OCI-LY3 (cell line): ENCODE results near the gene QPCTL.
"Not testable (repeated sequence)": the region's sequence is repeated elsewhere in the genome, so short reads cannot be mapped to it uniquely, and the experiment has no call there.

Experiments
- H2AFZ ChIP-seq: fragments of 200-600, 300-600 bp; shearing (Covaris generic); 2 replicates; pipeline ENCODE4 v1.6.0; 2014; ENCODE audit warnings: antibody characterized with exemption, low read depth, low read length
- H3K27ac ChIP-seq: fragments of 200-600, 300-600 bp; sonication (generic); 2 replicates; pipeline ENCODE4 v1.5.1; 2014; ENCODE audit warnings: mild to moderate bottlenecking, low read length, moderate library complexity, mixed read lengths
- H3K27me3 ChIP-seq: fragments of 200-600, 300-600 bp; sonication (generic); 2 replicates; pipeline ENCODE4 v1.6.1; 2014; ENCODE audit warnings: low read depth, low read length, mixed read lengths
- H3K36me3 ChIP-seq: fragments of 200-600, 300-600 bp; sonication (generic); replicated peaks from 2 replicates; pipeline ENCODE3; 2014; ENCODE audit warnings: low read depth, low read length, mixed read lengths
- H3K4me1 ChIP-seq: fragments of 300-600, 200-600 bp; sonication (generic); 2 replicates; pipeline ENCODE4 v1.6.1; 2014; ENCODE audit warnings: low read length, mixed read lengths
- H3K4me2 ChIP-seq: fragments of 200-600, 300-600 bp; sonication (generic); 2 replicates; pipeline ENCODE4 v1.6.1; 2014; ENCODE audit warnings: low read length, mixed read lengths
- H3K4me3 ChIP-seq: fragments of 300-600, 200-600 bp; sonication (generic); 2 replicates; pipeline ENCODE4 v1.5.1; 2014; ENCODE audit warnings: antibody characterized with exemption, mild to moderate bottlenecking, low read length, moderate library complexity
- H3K79me2 ChIP-seq: fragments of 300-600, 200-600 bp; shearing (Covaris generic); 2 replicates; pipeline ENCODE4 v1.6.1; 2014; ENCODE audit warnings: mild to moderate bottlenecking, low read length, mixed read lengths
- H3K9ac ChIP-seq: fragments of 300-600, 200-600 bp; shearing (Covaris generic); 2 replicates; pipeline ENCODE4 v1.6.0; 2014; ENCODE audit warnings: mild to moderate bottlenecking, low read length, moderate library complexity
- H3K9me3 ChIP-seq: fragments of 200-600, 300-600 bp; shearing (Covaris generic); 2 replicates; pipeline ENCODE4 v1.6.1; 2014; ENCODE audit warnings: low read length, mixed read lengths; ENCODE audit not compliant: insufficient read depth
- H4K20me1 ChIP-seq: fragments of 200-600, 300-600 bp; sonication (generic); 2 replicates; pipeline ENCODE4 v1.6.1; 2016; ENCODE audit warnings: low read length, mixed read lengths; ENCODE audit not compliant: insufficient read depth
- EZH2phosphoT487 ChIP-seq: fragments of 200-600 bp; shearing (Covaris generic); IDR thresholded peaks from 2 replicates; pipeline ENCODE4 v1.6.1; 2018; ENCODE audit warnings: antibody characterized with exemption, mixed run types, low read depth
- TF ChIP-seq, protein P1 (sequence below): fragments of 200-600, 300-600 bp; sonication (generic); IDR thresholded peaks from 2 replicates; pipeline ENCODE4 v1.5.1; 2014; ENCODE audit warnings: antibody characterized with exemption, low read length, low read depth

QPCTL gene

DNA sequence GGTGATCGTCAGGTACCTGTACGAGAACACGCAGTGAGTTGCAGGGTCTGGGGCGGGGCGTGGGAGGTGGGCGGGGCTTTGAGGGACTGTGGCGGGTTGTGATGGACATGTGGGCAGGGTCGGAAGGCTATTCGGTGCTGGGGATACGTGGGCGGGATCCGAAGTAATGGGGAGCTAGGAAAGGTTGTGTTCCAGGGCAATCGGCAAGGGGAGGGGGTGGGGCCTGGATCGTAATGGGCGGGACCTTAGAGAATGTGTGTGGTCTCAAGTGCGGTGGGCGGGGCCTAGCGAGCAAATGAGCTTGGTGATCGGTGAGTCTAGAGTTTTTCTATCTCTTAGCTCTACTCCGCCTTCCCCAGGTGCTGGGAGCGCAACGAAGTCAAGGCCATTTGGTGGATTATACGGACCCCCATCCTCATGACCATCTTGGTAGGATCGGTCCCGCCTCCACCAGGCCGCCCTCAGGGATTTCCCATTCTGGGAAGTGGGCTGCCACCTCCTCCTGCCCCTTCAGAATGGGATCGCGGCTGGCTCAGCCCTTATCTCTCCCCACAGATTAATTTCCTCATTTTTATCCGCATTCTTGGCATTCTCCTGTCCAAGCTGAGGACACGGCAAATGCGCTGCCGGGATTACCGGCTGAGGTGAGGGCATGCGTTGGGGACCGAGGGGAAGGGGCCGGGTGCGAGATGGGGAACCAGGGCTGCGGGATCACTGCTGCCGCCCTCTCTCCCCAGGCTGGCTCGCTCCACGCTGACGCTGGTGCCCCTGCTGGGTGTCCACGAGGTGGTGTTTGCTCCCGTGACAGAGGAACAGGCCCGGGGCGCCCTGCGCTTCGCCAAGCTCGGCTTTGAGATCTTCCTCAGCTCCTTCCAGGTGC lies 14.9 kb upstream of the QPCTL start:
- Histone ChIP-seq H3K4me3 (no peak overlapping the region), H3K4me1 (peaks cover 5% of the 10 kb centered on the region), H3K9me3 (no peaks in the 10 kb centered on the region), H3K27me3 (no peaks in the 10 kb centered on the region), H3K27ac (no peak overlapping the region), H3K4me2 (no peak overlapping the region), H3K36me3 (no peaks in the 10 kb centered on the region), H4K20me1 (no peaks in the 10 kb centered on the region), H3K9ac (no peak overlapping the region), H2AFZ (no peak overlapping the region), H3K79me2 (no peaks in the 10 kb centered on the region)
- TF ChIP-seq, protein P1, sequence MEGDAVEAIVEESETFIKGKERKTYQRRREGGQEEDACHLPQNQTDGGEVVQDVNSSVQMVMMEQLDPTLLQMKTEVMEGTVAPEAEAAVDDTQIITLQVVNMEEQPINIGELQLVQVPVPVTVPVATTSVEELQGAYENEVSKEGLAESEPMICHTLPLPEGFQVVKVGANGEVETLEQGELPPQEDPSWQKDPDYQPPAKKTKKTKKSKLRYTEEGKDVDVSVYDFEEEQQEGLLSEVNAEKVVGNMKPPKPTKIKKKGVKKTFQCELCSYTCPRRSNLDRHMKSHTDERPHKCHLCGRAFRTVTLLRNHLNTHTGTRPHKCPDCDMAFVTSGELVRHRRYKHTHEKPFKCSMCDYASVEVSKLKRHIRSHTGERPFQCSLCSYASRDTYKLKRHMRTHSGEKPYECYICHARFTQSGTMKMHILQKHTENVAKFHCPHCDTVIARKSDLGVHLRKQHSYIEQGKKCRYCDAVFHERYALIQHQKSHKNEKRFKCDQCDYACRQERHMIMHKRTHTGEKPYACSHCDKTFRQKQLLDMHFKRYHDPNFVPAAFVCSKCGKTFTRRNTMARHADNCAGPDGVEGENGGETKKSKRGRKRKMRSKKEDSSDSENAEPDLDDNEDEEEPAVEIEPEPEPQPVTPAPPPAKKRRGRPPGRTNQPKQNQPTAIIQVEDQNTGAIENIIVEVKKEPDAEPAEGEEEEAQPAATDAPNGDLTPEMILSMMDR, result no peak
- no peak for TF ChIP-seq EZH2phosphoT487

DNA sequence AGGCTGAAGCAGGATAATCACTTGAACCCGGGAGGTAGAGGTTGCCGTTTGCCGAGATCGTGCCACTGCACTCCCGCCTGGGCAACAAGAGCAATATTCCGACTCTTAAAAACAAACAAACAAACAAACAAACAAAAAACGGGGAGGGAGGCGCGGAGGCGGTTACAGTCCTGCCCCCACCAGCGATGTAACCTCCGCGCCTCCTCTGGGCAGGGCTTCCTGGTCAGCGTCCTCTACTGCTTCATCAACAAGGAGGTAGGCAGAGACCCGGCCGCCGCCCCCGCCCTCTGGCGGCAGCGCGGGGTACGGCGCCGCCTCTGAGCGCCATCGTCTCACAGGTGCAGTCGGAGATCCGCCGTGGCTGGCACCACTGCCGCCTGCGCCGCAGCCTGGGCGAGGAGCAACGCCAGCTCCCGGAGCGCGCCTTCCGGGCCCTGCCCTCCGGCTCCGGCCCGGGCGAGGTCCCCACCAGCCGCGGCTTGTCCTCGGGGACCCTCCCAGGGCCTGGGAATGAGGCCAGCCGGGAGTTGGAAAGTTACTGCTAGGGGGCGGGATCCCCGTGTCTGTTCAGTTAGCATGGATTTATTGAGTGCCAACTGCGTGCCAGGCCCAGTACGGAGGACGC lies 11.0 kb upstream of the QPCTL start:
- no peak for TF ChIP-seq EZH2phosphoT487
- TF ChIP-seq, protein P1, result peak; percentile 89
- Histone ChIP-seq H3K36me3 (peaks cover 16% of the 10 kb centered on the region), H3K27me3 (no peaks in the 10 kb centered on the region), H3K9ac (peak overlapping the region; percentile 54), H3K27ac (no peak overlapping the region), H3K9me3 (no peaks in the 10 kb centered on the region), H3K4me1 (peaks cover 5% of the 10 kb centered on the region), H3K4me2 (peak overlapping the region; percentile 79), H4K20me1 (no peaks in the 10 kb centered on the region), H3K79me2 (no peaks in the 10 kb centered on the region), H3K4me3 (peak overlapping the region; percentile 75), H2AFZ (peak overlapping the region; percentile 75)

DNA sequence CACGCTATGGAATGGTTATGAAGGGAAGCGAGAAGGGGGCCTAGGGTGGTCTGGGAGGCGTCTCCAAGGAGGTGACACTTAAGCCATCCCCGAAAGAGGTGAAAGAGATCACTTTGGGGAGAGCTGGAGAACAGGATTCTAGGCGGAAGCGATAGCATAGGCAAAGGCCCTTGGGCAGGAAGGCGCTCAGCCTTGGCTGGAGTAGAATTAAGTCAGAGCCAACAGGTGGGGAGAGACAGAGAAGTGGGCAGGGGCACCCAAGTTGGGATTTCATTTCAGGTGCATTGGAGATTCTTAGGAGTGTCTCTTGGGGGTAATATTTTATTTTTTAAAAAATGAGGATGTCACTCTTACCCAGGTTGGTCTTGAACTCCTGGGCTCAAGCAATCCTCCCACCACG lies 10.3 kb upstream of the QPCTL start:
- Histone ChIP-seq H3K4me1 (peaks cover 5% of the 10 kb centered on the region), H3K4me3 (peak overlapping the region; percentile 75), H3K9me3 (no peaks in the 10 kb centered on the region), H3K4me2 (peak overlapping the region; percentile 79), H3K27me3 (no peaks in the 10 kb centered on the region), H4K20me1 (no peaks in the 10 kb centered on the region), H3K79me2 (no peaks in the 10 kb centered on the region), H2AFZ (no peak overlapping the region), H3K27ac (no peak overlapping the region), H3K36me3 (peaks cover 19% of the 10 kb centered on the region), H3K9ac (no peak overlapping the region)
- TF ChIP-seq EZH2phosphoT487, result no peak
- TF ChIP-seq, protein P1, result no peak

DNA sequence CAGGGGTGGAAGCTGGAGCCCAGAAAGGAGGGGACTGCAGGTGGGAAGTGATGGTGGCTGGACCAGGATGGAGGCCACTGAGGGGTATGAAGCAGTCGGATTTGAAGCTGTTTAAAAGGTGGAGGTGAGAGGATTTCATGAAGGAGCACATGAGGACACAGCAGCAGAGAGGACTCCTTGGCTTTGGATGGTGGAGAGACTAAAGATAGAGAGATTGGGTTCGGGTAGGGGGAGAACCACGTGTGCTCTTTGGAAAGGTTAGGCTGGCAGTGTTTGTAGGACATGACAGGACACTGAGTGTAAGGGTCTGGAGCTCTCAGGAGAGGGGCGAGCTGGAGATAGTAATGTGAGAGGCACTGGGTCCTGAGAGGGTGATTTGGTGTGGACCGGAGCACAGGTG lies 9.6 kb upstream of the QPCTL start:
- TF ChIP-seq EZH2phosphoT487, result no peak
- TF ChIP-seq, protein P1, result no peak
- H3K27me3 ChIP-seq, result no peaks in the 10 kb centered on the region
- no peak overlapping the region for H3K27ac ChIP-seq
- H3K4me1 ChIP-seq, result peaks cover 5% of the 10 kb centered on the region
- no peak overlapping the region for H2AFZ ChIP-seq
- H3K9ac ChIP-seq, result no peak overlapping the region
- no peaks in the 10 kb centered on the region for H3K79me2 ChIP-seq
- H3K4me2 ChIP-seq, result no peak overlapping the region
- H3K4me3 ChIP-seq, result no peak overlapping the region
- H4K20me1 ChIP-seq, result no peaks in the 10 kb centered on the region
- no peaks in the 10 kb centered on the region for H3K9me3 ChIP-seq
- peaks cover 27% of the 10 kb centered on the region for H3K36me3 ChIP-seq

DNA sequence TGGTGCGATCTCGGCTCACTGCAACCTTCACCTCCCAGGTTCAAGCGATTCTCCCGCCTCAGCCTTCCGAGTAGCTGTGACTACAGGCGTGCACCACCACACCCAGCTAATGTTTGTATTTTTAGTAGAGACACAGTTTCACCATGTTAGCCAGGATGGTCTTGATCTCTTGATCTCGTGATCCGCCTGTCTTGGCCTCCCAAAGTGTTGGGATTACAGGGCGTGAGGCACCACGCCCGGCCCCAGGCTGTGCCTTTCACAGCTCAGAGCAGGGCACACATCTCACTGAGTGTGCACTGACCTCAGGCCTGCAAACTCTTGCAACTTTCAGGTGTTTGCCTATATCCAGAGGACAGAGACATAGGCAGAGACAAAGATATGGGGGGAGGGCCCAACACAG lies 7.4 kb upstream of the QPCTL start:
- H3K27ac ChIP-seq, H3K4me1 ChIP-seq, H2AFZ ChIP-seq, H3K9ac ChIP-seq, H3K9me3 ChIP-seq, H3K4me3 ChIP-seq, H3K27me3 ChIP-seq, H3K4me2 ChIP-seq, H4K20me1 ChIP-seq: not testable (repeated sequence)
- peaks cover 36% of the 10 kb centered on the region for H3K36me3 ChIP-seq
- peaks cover 11% of the 10 kb centered on the region for H3K79me2 ChIP-seq
